K562 (cell line): ENCODE results near the gene PSG3. TPM values are rescaled to one million over a fixed set of nuclear protein-coding genes. Genes with fewer than 3 reads are reported as not detected.
"Not testable (repeated sequence)": the region's sequence is repeated elsewhere in the genome, so short reads cannot be mapped to it uniquely, and the experiment has no call there.

Experiments
- ATAC-seq: fragments of 200-7000 bp; cut with Tn5 transposase; 3 replicates; pipeline ENCODE4 v1.9.1; 2020; ENCODE audit warnings: moderate library complexity
- BruUV-seq: library from RNA; stranded (reverse); fragments of 400-500 nt; replicated peaks from 2 replicates; lab custom pipeline; 2021; lab: Mats Ljungman, UMichigan
- CTCF ChIA-PET: fragments of 300-600 bp; formaldehyde crosslinking; extraction: SDS; loops from one replicate; lab custom pipeline; 2021; ENCODE audit warnings: low intra/inter-chr PET ratio; lab: Yijun Ruan, JAX
- POLR2A ChIA-PET: fragments of 300-600, 350-650 bp; sonication (Branson Sonifier 250); formaldehyde crosslinking; extraction: SDS; loops from one replicate; lab custom pipeline; 2021; ENCODE audit warnings: antibody characterized with exemption, inconsistent platforms; lab: Yijun Ruan, JAX
- DNase-seq, 4 experiments: peaks; one replicate each; pipeline versions ENCODE4 v3.0.0 to v3.0.0-alpha.2; 2011 to 2018; ENCODE audit warnings: low spot score in 3 of 4, mixed read lengths in 3 of 4; ENCODE audit errors: extremely low read depth in 1 of 4
- FAIRE-seq: peaks from 2 replicates; lab custom pipeline; 2011; peaks lifted over from hg19 to GRCh38; lab: Jason Lieb, UNC
- H2AFZ ChIP-seq: 2 replicates; pipeline ENCODE4 v1.6.0; 2011; ENCODE audit warnings: low read depth, low read length, control low read depth, inconsistent platforms
- H3K27ac ChIP-seq: fragments of 200-600 bp; 3 replicates; pipeline ENCODE4 v1.8.0; 2011; ENCODE audit warnings: low read depth, mild to moderate bottlenecking, control low read depth, inconsistent platforms, low read length, moderate library complexity, mixed read lengths; ENCODE audit errors: extremely low read depth
- H3K27me3 ChIP-seq, 2 experiments: fragments of 300-600 bp in 1 of 2; 2 replicates in 1 of 2; 3 replicates in 1 of 2; pipeline versions ENCODE4 v1.6.0 to v1.8.0; 2011; ENCODE audit warnings: inconsistent platforms in 2 of 2, low read length in 2 of 2, mild to moderate bottlenecking in 1 of 2, mixed read lengths in 1 of 2, moderate library complexity in 1 of 2; ENCODE audit not compliant: control insufficient read depth in 2 of 2, insufficient read depth in 2 of 2
- H3K36me3 ChIP-seq: fragments of 300-600 bp; 3 replicates; pipeline ENCODE4 v1.8.0; 2011; ENCODE audit warnings: mild to moderate bottlenecking, low read length, inconsistent platforms; ENCODE audit not compliant: control insufficient read depth, insufficient read depth
- H3K4me1 ChIP-seq, 2 experiments: fragments of 200-600 bp in 1 of 2; replicated peaks in 1 of 2; 2 replicates in 1 of 2; 3 replicates in 1 of 2; pipeline versions ENCODE4 v1.5.1 to v1.8.0; 2011; ENCODE audit warnings: inconsistent platforms in 2 of 2, low read length in 2 of 2, mild to moderate bottlenecking in 1 of 2, mixed read lengths in 1 of 2, moderate library complexity in 1 of 2; ENCODE audit not compliant: control insufficient read depth in 2 of 2, insufficient read depth in 2 of 2
- H3K4me2 ChIP-seq: 2 replicates; pipeline ENCODE4 v1.6.1; 2011; ENCODE audit warnings: low read length, control low read depth, inconsistent platforms, mixed read lengths; ENCODE audit not compliant: insufficient read depth
- H3K4me3 ChIP-seq: fragments of 200-600 bp; sonication (generic), shearing (Covaris generic); 2 replicates; pipeline ENCODE4 v1.5.1; 2016; ENCODE audit warnings: control low read depth, inconsistent platforms
- H3K79me2 ChIP-seq: fragments of 200-600 bp; 3 replicates; pipeline ENCODE4 v1.8.0; 2011; ENCODE audit warnings: low read length, inconsistent platforms; ENCODE audit not compliant: control insufficient read depth, insufficient read depth
- H3K9ac ChIP-seq, 2 experiments: 2 replicates each; pipeline versions ENCODE4 v1.6.0 to v1.6.1; 2011; ENCODE audit warnings: low read depth in 2 of 2, low read length in 2 of 2, control low read depth in 1 of 2, inconsistent platforms in 1 of 2, mild to moderate bottlenecking in 1 of 2, mixed read lengths in 1 of 2; ENCODE audit not compliant: insufficient read depth in 1 of 2
- H3K9me1 ChIP-seq: one replicate; pipeline ENCODE4 v1.6.0; 2011; ENCODE audit warnings: inconsistent platforms, mild to moderate bottlenecking, low read length, moderate library complexity; ENCODE audit not compliant: control insufficient read depth, insufficient read depth
- H3K9me3 ChIP-seq: replicated peaks from 2 replicates; pipeline ENCODE4 v1.5.1; 2011; ENCODE audit warnings: low read depth, low read length, inconsistent platforms; ENCODE audit not compliant: control insufficient read depth, insufficient read depth
- H4K20me1 ChIP-seq: replicated peaks from 2 replicates; pipeline ENCODE4 v1.6.1; 2011; ENCODE audit warnings: low read length, inconsistent platforms, mixed read lengths; ENCODE audit not compliant: control insufficient read depth, insufficient read depth
- C11orf30 ChIP-seq: fragments of 450-650 bp; IDR thresholded peaks from 2 replicates; pipeline ENCODE4 v1.6.1; 2016; ENCODE audit warnings: low read depth, mild to moderate bottlenecking
- MAFF ChIP-seq: IDR thresholded peaks from 2 replicates; pipeline ENCODE4 v1.6.1; 2012; ENCODE audit warnings: low read length, improper control_type of control experiment
- MAFG ChIP-seq: fragments of 450-650 bp; conservative IDR thresholded peaks from 2 replicates; pipeline ENCODE4 v1.6.1; 2016; ENCODE audit warnings: missing genetic modification characterization, missing compliant biosample characterization
- MAFK ChIP-seq: IDR thresholded peaks from 2 replicates; pipeline ENCODE4 v1.6.1; 2011; ENCODE audit warnings: low read length, improper control_type of control experiment
- ZNF316 ChIP-seq: fragments of 450-650 bp; IDR thresholded peaks from 2 replicates; pipeline ENCODE4 v1.6.1; 2016
- ZNF384 ChIP-seq: IDR thresholded peaks from 2 replicates; pipeline ENCODE4 v1.6.1; 2012; ENCODE audit warnings: low read depth, low read length, improper control_type of control experiment
- WGBS: fragments of 100-300 bp; shearing (Covaris generic); methylation state at CpG from one replicate; pipeline ENCODE4 v1.1.6; 2016; ENCODE audit warnings: low coverage, mixed read lengths; ENCODE audit not compliant: insufficient coverage; ENCODE audit errors: missing lambda C conversion rate; 5-methylcytosine and 5-hydroxymethylcytosine counted together
- in situ Hi-C: fragments of 300-500 bp; cut with MboI; formaldehyde crosslinking; loops from 4 replicates; pipeline ENCODE4 v1.15.0; 2018; ENCODE audit warnings: inconsistent platforms, mixed read lengths
- intact Hi-C: fragments of 100-400 bp; cut with micrococcal nuclease; formaldehyde crosslinking; loops from 2 replicates; pipeline ENCODE4 v1.14.2; 2022
- polyA plus RNA-seq, 8 experiments: library from polyadenylated mRNA; depleted of rRNA in 4 of 8; stranded (reverse) in 5 of 8; unstranded in 3 of 8; fragments of >200 nt; fragmentation: Nextera tagmentation in 2 of 8; fragmentation: Illumina TruSeq in 1 of 8; extraction: Ambion mirVana in 2 of 8; extraction: Trizol in 1 of 8; gene quantifications; 2 replicates each; pipeline versions ENCODE4 v1.2.1 to v1.2.3, GENCODE V29; 2011 to 2014; ENCODE audit warnings: inconsistent platforms in 1 of 8, missing spikeins in 1 of 8
- total RNA-seq, 7 experiments: library from RNA; depleted of rRNA in 6 of 7; stranded (reverse); fragments of >200 nt in 6 of 7; fragmentation: Illumina TruSeq in 2 of 7; extraction: Trizol in 2 of 7; gene quantifications; 2 replicates each; pipeline versions ENCODE4 v1.2.1 to v1.2.3, GENCODE V29; 2011 to 2021; ENCODE audit warnings: low replicate concordance in 1 of 7

PSG3 gene
- total and polyA plus RNA-seq, 9 of the 15 experiments (the other 6 are each of a cell fraction or from before 2014, with no cell fraction given) = not detected

DNA sequence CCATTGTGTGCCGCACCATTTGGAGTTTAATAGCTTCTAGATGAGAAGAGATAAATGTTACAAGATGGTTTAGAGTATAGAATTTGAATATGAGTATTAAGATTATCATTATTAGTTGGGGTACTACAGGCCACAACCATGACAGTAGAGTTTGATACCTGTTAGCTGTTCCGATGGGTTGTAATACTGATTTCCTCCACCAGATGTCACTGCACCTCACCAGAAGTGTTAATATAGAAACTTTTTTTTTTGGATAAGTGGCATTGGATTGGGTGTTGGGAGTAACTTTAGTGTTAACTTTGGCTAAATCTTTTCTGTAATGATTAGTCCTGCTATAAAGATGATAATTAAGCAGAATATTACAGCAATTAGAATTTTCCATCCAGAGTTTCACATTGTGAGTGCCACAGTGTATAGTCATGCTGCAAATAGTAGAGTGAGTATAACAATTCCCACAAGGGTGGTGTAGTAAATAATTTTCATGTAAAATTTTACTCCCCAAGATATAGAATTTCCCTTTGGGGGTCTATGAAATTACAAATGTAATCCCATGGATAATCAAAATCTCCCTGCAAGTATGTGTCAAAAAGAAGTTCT is 56.3 kb downstream of the PSG3 start (continued):
- peak; percentile 61 for TF ChIP-seq ZNF384

DNA sequence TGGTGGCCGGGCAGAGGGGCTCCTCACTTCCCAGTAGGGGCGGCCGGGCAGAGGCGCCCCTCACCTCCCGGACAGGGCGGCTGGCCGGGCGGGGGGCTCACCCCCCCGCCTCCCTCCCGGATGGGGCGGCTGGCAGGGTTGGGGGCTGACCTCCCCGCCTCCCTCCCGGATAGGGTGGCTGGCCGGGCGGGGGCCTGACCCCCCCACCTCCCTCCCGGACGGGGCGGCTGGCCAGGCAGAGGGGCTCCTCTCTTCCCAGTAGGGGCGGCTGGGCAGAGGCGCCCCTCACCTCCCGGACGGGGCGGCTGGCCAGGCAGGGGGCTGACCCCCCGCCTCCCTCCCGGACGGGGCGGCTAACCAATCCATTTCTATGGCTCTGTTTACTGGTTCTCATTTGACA is 64.0 kb downstream of the PSG3 start:
- H3K9ac ChIP-seq, H3K79me2 ChIP-seq, H3K27me3 ChIP-seq, H2AFZ ChIP-seq, in situ Hi-C loops, CTCF ChIA-PET, FAIRE-seq, H4K20me1 ChIP-seq, DNase-seq, H3K36me3 ChIP-seq, BruUV-seq, H3K4me1 ChIP-seq, POLR2A ChIA-PET, H3K9me1 ChIP-seq, H3K27ac ChIP-seq, ATAC-seq, H3K4me2 ChIP-seq, H3K9me3 ChIP-seq, H3K4me3 ChIP-seq, intact Hi-C loops: not testable (repeated sequence)
- 0% methylated on average over 1 of the region's 27 CpGs for WGBS

DNA sequence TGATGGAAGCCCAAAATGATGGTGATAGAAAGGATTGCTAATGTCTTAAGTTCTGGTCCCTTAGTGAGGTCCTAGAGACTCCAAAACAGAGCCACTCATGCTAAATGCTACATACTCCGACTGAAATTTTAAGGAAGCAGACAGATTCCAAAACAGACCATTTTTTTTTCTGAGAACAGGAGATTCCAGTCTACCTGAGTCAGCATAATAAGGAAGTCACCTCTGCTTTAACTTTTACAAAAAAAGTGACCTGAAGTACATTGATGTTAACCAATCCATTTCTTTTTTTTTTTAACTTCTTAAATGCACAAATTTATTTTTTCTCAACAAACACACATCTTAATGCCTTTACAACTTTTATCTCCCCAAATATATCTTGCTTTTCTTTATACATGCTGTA is 65.7 kb downstream of the PSG3 start:
- H3K4me1 ChIP-seq, H3K79me2 ChIP-seq, H4K20me1 ChIP-seq, FAIRE-seq, CTCF ChIA-PET, H3K9me1 ChIP-seq, H3K4me3 ChIP-seq, H3K27ac ChIP-seq, H3K27me3 ChIP-seq, H3K4me2 ChIP-seq, BruUV-seq, H3K36me3 ChIP-seq, in situ Hi-C loops, DNase-seq, H3K9ac ChIP-seq, ATAC-seq, H3K9me3 ChIP-seq, H2AFZ ChIP-seq, intact Hi-C loops: not testable (repeated sequence)
- 0% methylated on average over 1 of the region's 1 CpG for WGBS
- TF ChIP-seq C11orf30 (peak; percentile 60), MAFF (peak; percentile 56), MAFG (tag) (peak; percentile 55; the same call in 1 of the 2 replicates), ZNF316 (peak; percentile 73), MAFK (peak; percentile 60)
- TF ChIP-seq, all 486 proteins: peak for 5; not testable (repeated sequence) for 481
- POLR2A ChIA-PET = not testable (repeated sequence)

Other genes starting within 250 kb of the PSG3 start
- 0.05 TPM in 1 of 2 replicates, not detected in the other for gene CEACAM1, start 212.0 kb downstream of the PSG3 start, total RNA-seq (2014; rRNA removed)
- gene CEACAM1, start 212.0 kb downstream of the PSG3 start, total RNA-seq (2014; rRNA removed; fragmentation: Illumina TruSeq; extraction: Trizol) = 0.11 TPM in 1 of 2 replicates, not detected in the other
- 0.04 and 0.15 TPM in 2 replicates for gene CEACAM1, start 212.0 kb downstream of the PSG3 start, total RNA-seq (2015; rRNA removed; fragmentation: Illumina TruSeq; extraction: Trizol)
- gene CEACAM1, start 212.0 kb downstream of the PSG3 start, total RNA-seq (2021) = 0.16 and 0.36 TPM in 2 replicates
- gene CEACAM1, start 212.0 kb downstream of the PSG3 start, polyA plus RNA-seq (2011; rRNA removed) = 0.15 TPM in 1 of 2 replicates, not detected in the other
- gene CEACAM1, start 212.0 kb downstream of the PSG3 start, polyA plus RNA-seq (2014; fragmentation: Illumina TruSeq; extraction: Trizol) = 0.12 TPM in 1 of 2 replicates, not detected in the other
- under 1 TPM in 1 of 2 experiments, not detected in 1; 0.10 TPM for gene CEACAM1, start 212.0 kb downstream of the PSG3 start, polyA plus RNA-seq (2014; fragmentation: Nextera tagmentation; extraction: Ambion mirVana)
- gene CEACAM1, start 212.0 kb downstream of the PSG3 start, polyA plus RNA-seq (2014; rRNA removed) = 0.05 and 0.77 TPM in 2 replicates
- not detected in 2 replicates for gene CEACAM8, start 145.6 kb downstream of the PSG3 start, total RNA-seq (2014; rRNA removed)
- gene CEACAM8, start 145.6 kb downstream of the PSG3 start, total RNA-seq (2014; rRNA removed; fragmentation: Illumina TruSeq; extraction: Trizol) = not detected in 2 replicates
- not detected in 2 replicates for gene CEACAM8, start 145.6 kb downstream of the PSG3 start, total RNA-seq (2015; rRNA removed; fragmentation: Illumina TruSeq; extraction: Trizol)
- gene CEACAM8, start 145.6 kb downstream of the PSG3 start, total RNA-seq (2021) = not detected in 2 replicates
- gene CEACAM8, start 145.6 kb downstream of the PSG3 start, polyA plus RNA-seq (2011; rRNA removed) = not detected in 2 replicates
- gene CEACAM8, start 145.6 kb downstream of the PSG3 start, polyA plus RNA-seq (2014; fragmentation: Illumina TruSeq; extraction: Trizol) = not detected in 2 replicates
- not detected for gene CEACAM8, start 145.6 kb downstream of the PSG3 start, polyA plus RNA-seq (2014; fragmentation: Nextera tagmentation; extraction: Ambion mirVana)
- not detected in 2 replicates for gene CEACAM8, start 145.6 kb downstream of the PSG3 start, polyA plus RNA-seq (2014; rRNA removed)
- gene PSG8, start 25.2 kb upstream of the PSG3 start, total RNA-seq (2014; rRNA removed) = not detected in 2 replicates
- not detected in 2 replicates for gene PSG8, start 25.2 kb upstream of the PSG3 start, total RNA-seq (2014; rRNA removed; fragmentation: Illumina TruSeq; extraction: Trizol)
- not detected in 2 replicates for gene PSG8, start 25.2 kb upstream of the PSG3 start, total RNA-seq (2015; rRNA removed; fragmentation: Illumina TruSeq; extraction: Trizol)
- gene PSG8, start 25.2 kb upstream of the PSG3 start, total RNA-seq (2021) = not detected in 2 replicates
- not detected in 2 replicates for gene PSG8, start 25.2 kb upstream of the PSG3 start, polyA plus RNA-seq (2011; rRNA removed)
- gene PSG8, start 25.2 kb upstream of the PSG3 start, polyA plus RNA-seq (2014; fragmentation: Illumina TruSeq; extraction: Trizol) = not detected in 2 replicates
- gene PSG8, start 25.2 kb upstream of the PSG3 start, polyA plus RNA-seq (2014; fragmentation: Nextera tagmentation; extraction: Ambion mirVana) = not detected
- gene PSG8, start 25.2 kb upstream of the PSG3 start, polyA plus RNA-seq (2014; rRNA removed) = not detected in 2 replicates
- not detected in 2 replicates for gene PSG1, start 139.2 kb upstream of the PSG3 start, total RNA-seq (2014; rRNA removed)
- not detected in 2 replicates for gene PSG1, start 139.2 kb upstream of the PSG3 start, total RNA-seq (2014; rRNA removed; fragmentation: Illumina TruSeq; extraction: Trizol)
- not detected in 2 replicates for gene PSG1, start 139.2 kb upstream of the PSG3 start, total RNA-seq (2015; rRNA removed; fragmentation: Illumina TruSeq; extraction: Trizol)
- not detected in 2 replicates for gene PSG1, start 139.2 kb upstream of the PSG3 start, total RNA-seq (2021)
- not detected in 2 replicates for gene PSG1, start 139.2 kb upstream of the PSG3 start, polyA plus RNA-seq (2011; rRNA removed)
- not detected in 2 replicates for gene PSG1, start 139.2 kb upstream of the PSG3 start, polyA plus RNA-seq (2014; fragmentation: Illumina TruSeq; extraction: Trizol)
- not detected for gene PSG1, start 139.2 kb upstream of the PSG3 start, polyA plus RNA-seq (2014; fragmentation: Nextera tagmentation; extraction: Ambion mirVana)
- gene PSG1, start 139.2 kb upstream of the PSG3 start, polyA plus RNA-seq (2014; rRNA removed) = not detected in 2 replicates
- gene PSG6, start 177.4 kb upstream of the PSG3 start, total RNA-seq (2014; rRNA removed) = not detected in 2 replicates
- not detected in 2 replicates for gene PSG6, start 177.4 kb upstream of the PSG3 start, total RNA-seq (2014; rRNA removed; fragmentation: Illumina TruSeq; extraction: Trizol)
- gene PSG6, start 177.4 kb upstream of the PSG3 start, total RNA-seq (2015; rRNA removed; fragmentation: Illumina TruSeq; extraction: Trizol) = not detected in 2 replicates
- gene PSG6, start 177.4 kb upstream of the PSG3 start, total RNA-seq (2021) = not detected in 2 replicates
- not detected in 2 replicates for gene PSG6, start 177.4 kb upstream of the PSG3 start, polyA plus RNA-seq (2011; rRNA removed)
- not detected in 2 replicates for gene PSG6, start 177.4 kb upstream of the PSG3 start, polyA plus RNA-seq (2014; fragmentation: Illumina TruSeq; extraction: Trizol)
- gene PSG6, start 177.4 kb upstream of the PSG3 start, polyA plus RNA-seq (2014; fragmentation: Nextera tagmentation; extraction: Ambion mirVana) = not detected
- gene PSG6, start 177.4 kb upstream of the PSG3 start, polyA plus RNA-seq (2014; rRNA removed) = not detected in 2 replicates
- not detected in 2 replicates for gene PSG7, start 196.7 kb upstream of the PSG3 start, total RNA-seq (2014; rRNA removed)
- gene PSG7, start 196.7 kb upstream of the PSG3 start, total RNA-seq (2014; rRNA removed; fragmentation: Illumina TruSeq; extraction: Trizol) = not detected in 2 replicates
- not detected in 2 replicates for gene PSG7, start 196.7 kb upstream of the PSG3 start, total RNA-seq (2015; rRNA removed; fragmentation: Illumina TruSeq; extraction: Trizol)
- not detected in 2 replicates for gene PSG7, start 196.7 kb upstream of the PSG3 start, total RNA-seq (2021)
- not detected in 2 replicates for gene PSG7, start 196.7 kb upstream of the PSG3 start, polyA plus RNA-seq (2011; rRNA removed)
- gene PSG7, start 196.7 kb upstream of the PSG3 start, polyA plus RNA-seq (2014; fragmentation: Illumina TruSeq; extraction: Trizol) = not detected in 2 replicates
- gene PSG7, start 196.7 kb upstream of the PSG3 start, polyA plus RNA-seq (2014; fragmentation: Nextera tagmentation; extraction: Ambion mirVana) = not detected
- not detected in 2 replicates for gene PSG7, start 196.7 kb upstream of the PSG3 start, polyA plus RNA-seq (2014; rRNA removed)